ENCODE results near the gene ENG. TPM values are rescaled to one million over a fixed set of nuclear protein-coding genes. Genes with fewer than 3 reads are reported as not detected.

Gene ENG
- total and polyA plus RNA-seq, 2 of the 8 experiments (the other 6 are each of a cell fraction or from before 2014, with no cell fraction given): 1.8 to 4.4 TPM

- Histone ChIP-seq H3K9ac (replicated peaks in 1 of 4; ENCODE audit: extremely low read depth in 1 of 4, low read depth in 3 of 4, low read length in 3 of 4) (no peak overlapping the region), H2BK12ac (ENCODE audit: low read depth, low read length) (no peak overlapping the region), H2AFZ (ENCODE audit: low read length) (no peak overlapping the region), H3K4me2 (ENCODE audit: insufficient read depth in 1 of 2, low read depth in 2 of 2, low read length in 2 of 2) (no peak overlapping the region), H3K14ac (ENCODE audit: insufficient read length) (no peak overlapping the region), H3K79me1 (ENCODE audit: low read depth, low read length) (no peaks in the 10 kb centered on the region), H2BK120ac (replicated peaks; ENCODE audit: low read depth, low read length) (no peak overlapping the region), H4K5ac (ENCODE audit: insufficient read length, low read depth, low read length) (no peak overlapping the region), H3K36me3 (ENCODE audit: control insufficient read depth in 2 of 4, insufficient read depth in 4 of 4, low read length in 3 of 4) (peaks cover 4 to 9% (median 7%) of the 10 kb centered on the region in 4 experiments; a peak in 7 of 8 replicates), H3K27ac (ENCODE audit: low read depth, low read length) (no peak overlapping the region), H3K79me2 (ENCODE audit: control insufficient read depth in 1 of 2, insufficient read depth in 2 of 2, low read length in 2 of 2) (no peaks in the 10 kb centered on the region), H4K8ac (ENCODE audit: extremely low read depth, insufficient read depth, low read length) (no peak overlapping the region), H3K23me2 (ENCODE audit: low read depth, low read length) (no peaks in the 10 kb centered on the region), H3K4ac (replicated peaks; ENCODE audit: insufficient read length, low read depth, low read length) (no peak overlapping the region), H3K4me1 (replicated peaks in 1 of 4; ENCODE audit: control insufficient read depth in 3 of 4, insufficient read depth in 4 of 4, low read length in 3 of 4) (no peaks in the 10 kb centered on the region), H3K9me3 (ENCODE audit: insufficient read depth in 2 of 2, low read depth in 1 of 2, low read length in 1 of 2) (no peaks in the 10 kb centered on the region), H4K91ac (replicated peaks; ENCODE audit: insufficient read length, low read length) (no peak overlapping the region), H2AK5ac (ENCODE audit: low read depth, low read length) (no peak overlapping the region), H3K4me3 (ENCODE audit: extremely low read depth in 1 of 4, insufficient read depth in 2 of 4, low read depth in 3 of 4, low read length in 4 of 4) (no peak overlapping the region), H4K20me1 (replicated peaks in 1 of 2; ENCODE audit: control insufficient read depth in 1 of 2, insufficient read depth in 2 of 2, low read length in 2 of 2) (peaks cover 2 to 6% of the 10 kb centered on the region in 2 experiments), H3K23ac (ENCODE audit: insufficient read length) (no peak overlapping the region), H3K18ac (ENCODE audit: extremely low read depth, low read length) (no peak overlapping the region), H2BK15ac (ENCODE audit: low read length) (no peak overlapping the region), H2BK20ac (ENCODE audit: low read length) (no peak overlapping the region), H3K56ac (replicated peaks; ENCODE audit: insufficient read length, low read depth, low read length) (no peak overlapping the region), H2BK5ac (ENCODE audit: low read depth, low read length) (no peak overlapping the region), H3K27me3 (replicated peaks in 1 of 4; ENCODE audit: control insufficient read depth in 3 of 4, extremely low read depth in 1 of 4, insufficient read depth in 3 of 4, low read length in 3 of 4) (no peaks in the 10 kb centered on the region)
- FAIRE-seq (no peak), DNase-seq (ENCODE audit: low read depth in 1 of 2, low spot score in 2 of 2) (no peak)
- POLR2A ChIA-PET (ENCODE audit: partially characterized antibody): interaction anchor here (1.3 to 6.7 kb wide), 7 partner anchors 6 to 67 kb away, joined by 3 to 34 read pairs (median 7); no protein-coding TSS in a partner anchor
- CTCF ChIA-PET (ENCODE audit: partially characterized antibody): interaction anchor here (0.9 to 3.5 kb wide), 7 partner anchors 9 to 329 kb away, joined by 3 to 26 read pairs (median 4); no protein-coding TSS in a partner anchor
- WGBS, 2 experiments (ENCODE audit: extremely low coverage in 1 of 2, insufficient coverage in 1 of 2, insufficient read length in 1 of 2, insufficient replicate concordance in 2 of 2, low coverage in 1 of 2, low lambda C conversion rate in 2 of 2, missing lambda C conversion rate in 1 of 2): 98% methylated on average over 9 of the region's 11 CpGs; no CpG with 5 or more reads in 1 of the 2 experiments
- TF ChIP-seq TEAD4 (IDR thresholded peaks at IDR 0.05; ENCODE audit: low read depth, low read length): no peak
- no peak for TF ChIP-seq YY1 (IDR thresholded peaks at IDR 0.05; ENCODE audit: low read depth, low read length)
- no peak for TF ChIP-seq SRF (IDR thresholded peaks at IDR 0.05; ENCODE audit: low read depth, low read length)
- TF ChIP-seq RBBP5 (IDR thresholded peaks at IDR 0.05; ENCODE audit: borderline replicate concordance, low read depth, low read length): no peak
- no peak for TF ChIP-seq CBX8 (IDR thresholded peaks at IDR 0.05; ENCODE audit: borderline replicate concordance, low read depth, low read length)
- TF ChIP-seq SIRT6 (IDR thresholded peaks at IDR 0.05; ENCODE audit: low read length): no peak
- no peak for TF ChIP-seq TAF7 (optimal IDR thresholded peaks at IDR 0.05; ENCODE audit: borderline replicate concordance, low read depth, low read length)
- no peak for TF ChIP-seq POLR2AphosphoS5 (IDR thresholded peaks at IDR 0.05; ENCODE audit: low read depth, low read length)
- TF ChIP-seq CHD2 (IDR thresholded peaks at IDR 0.05; ENCODE audit: low read length): no peak
- TF ChIP-seq FOSL1 (IDR thresholded peaks at IDR 0.05; ENCODE audit: insufficient read depth, low read depth, low read length): no peak
- no peak for TF ChIP-seq SAP30 (IDR thresholded peaks at IDR 0.05; ENCODE audit: insufficient read depth, insufficient replicate concordance, low read length)
- no peak for TF ChIP-seq RAD21 (IDR thresholded peaks at IDR 0.05 in 1 of 2, conservative IDR thresholded peaks at IDR 0.05 in 1 of 2; ENCODE audit: low read depth in 2 of 2, low read length in 2 of 2)
- no peak for TF ChIP-seq EZH2 (IDR thresholded peaks at IDR 0.05; ENCODE audit: low read depth, low read length, severe bottlenecking)
- TF ChIP-seq EGR1 (IDR thresholded peaks at IDR 0.05; ENCODE audit: borderline replicate concordance, low read depth, low read length): no peak
Measured at GRCh38 chr9:127818574-127818973, 35.9 kb downstream of the ENG start.
